Astrocyte of the cerebellum (primary cell): ENCODE measurements around the gene PRKG1.

Experiments
- DNase-seq: peaks from one replicate; pipeline ENCODE4 v3.0.0-alpha.2; 2011; ENCODE audit warnings: low read depth
- H3K4me3 ChIP-seq: 2 replicates; pipeline ENCODE4 v1.5.1; 2011; ENCODE audit warnings: mild to moderate bottlenecking, low read depth, low read length, moderate library complexity
- in situ Hi-C: cut with HindIII; loops from 2 replicates; pipeline ENCODE4 v1.10.0; 2017; ENCODE audit warnings: low sequenced_read_pairs
- TF ChIP-seq, protein P1 (sequence below): IDR thresholded peaks from 2 replicates; pipeline ENCODE4 v1.5.1; 2012; ENCODE audit warnings: low read length, low read depth, moderate library complexity, mild to moderate bottlenecking; ENCODE audit errors: missing control alignments

The PRKG1 gene

DNA sequence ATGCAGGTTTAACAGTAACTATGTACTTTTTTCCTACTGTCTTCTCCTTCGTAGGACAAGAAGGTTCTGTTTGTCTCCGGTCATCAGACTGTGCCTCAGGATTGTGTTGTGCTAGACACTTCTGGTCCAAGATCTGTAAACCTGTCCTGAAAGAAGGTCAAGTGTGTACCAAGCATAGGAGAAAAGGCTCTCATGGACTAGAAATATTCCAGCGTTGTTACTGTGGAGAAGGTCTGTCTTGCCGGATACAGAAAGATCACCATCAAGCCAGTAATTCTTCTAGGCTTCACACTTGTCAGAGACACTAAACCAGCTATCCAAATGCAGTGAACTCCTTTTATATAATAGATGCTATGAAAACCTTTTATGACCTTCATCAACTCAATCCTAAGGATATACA lies 1242.2 kb downstream of the PRKG1 start:
- in situ Hi-C loops: no loop called here
- DNase-seq: no peak
- TF ChIP-seq, protein P1, sequence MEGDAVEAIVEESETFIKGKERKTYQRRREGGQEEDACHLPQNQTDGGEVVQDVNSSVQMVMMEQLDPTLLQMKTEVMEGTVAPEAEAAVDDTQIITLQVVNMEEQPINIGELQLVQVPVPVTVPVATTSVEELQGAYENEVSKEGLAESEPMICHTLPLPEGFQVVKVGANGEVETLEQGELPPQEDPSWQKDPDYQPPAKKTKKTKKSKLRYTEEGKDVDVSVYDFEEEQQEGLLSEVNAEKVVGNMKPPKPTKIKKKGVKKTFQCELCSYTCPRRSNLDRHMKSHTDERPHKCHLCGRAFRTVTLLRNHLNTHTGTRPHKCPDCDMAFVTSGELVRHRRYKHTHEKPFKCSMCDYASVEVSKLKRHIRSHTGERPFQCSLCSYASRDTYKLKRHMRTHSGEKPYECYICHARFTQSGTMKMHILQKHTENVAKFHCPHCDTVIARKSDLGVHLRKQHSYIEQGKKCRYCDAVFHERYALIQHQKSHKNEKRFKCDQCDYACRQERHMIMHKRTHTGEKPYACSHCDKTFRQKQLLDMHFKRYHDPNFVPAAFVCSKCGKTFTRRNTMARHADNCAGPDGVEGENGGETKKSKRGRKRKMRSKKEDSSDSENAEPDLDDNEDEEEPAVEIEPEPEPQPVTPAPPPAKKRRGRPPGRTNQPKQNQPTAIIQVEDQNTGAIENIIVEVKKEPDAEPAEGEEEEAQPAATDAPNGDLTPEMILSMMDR: no peak
- H3K4me3 ChIP-seq: no peak overlapping the region

DNA sequence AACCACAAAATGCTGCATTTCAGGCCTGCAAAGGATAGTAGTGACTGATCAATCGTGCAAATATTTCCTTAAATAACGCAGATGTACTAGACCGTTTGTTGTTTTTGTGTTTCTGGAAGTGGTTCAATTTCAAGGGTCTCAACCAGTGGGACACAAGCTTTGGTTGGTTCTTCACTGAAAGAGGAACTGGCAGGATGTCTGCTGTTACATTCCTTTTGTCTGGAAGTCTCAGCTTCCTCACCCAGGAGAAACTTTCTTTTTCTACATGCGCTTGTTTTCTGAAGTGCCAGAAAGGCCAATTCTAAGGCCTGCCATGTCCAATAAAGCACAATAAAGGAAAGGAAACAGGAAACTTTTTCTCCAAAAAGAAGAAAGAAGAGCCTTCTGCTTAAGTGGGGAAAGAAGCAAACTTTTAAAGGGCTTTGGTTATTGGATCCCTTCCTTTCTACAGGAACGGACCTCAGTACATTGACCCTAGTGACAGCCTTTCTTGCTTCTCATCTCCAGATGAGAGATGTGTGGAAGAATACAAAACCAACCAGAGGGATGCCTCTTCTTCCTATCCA lies 1243.9 kb downstream of the PRKG1 start:
- H3K4me3 ChIP-seq: no peak overlapping the region
- TF ChIP-seq, protein P1: no peak
- no peak for DNase-seq
- in situ Hi-C loops: no loop called here

DNA sequence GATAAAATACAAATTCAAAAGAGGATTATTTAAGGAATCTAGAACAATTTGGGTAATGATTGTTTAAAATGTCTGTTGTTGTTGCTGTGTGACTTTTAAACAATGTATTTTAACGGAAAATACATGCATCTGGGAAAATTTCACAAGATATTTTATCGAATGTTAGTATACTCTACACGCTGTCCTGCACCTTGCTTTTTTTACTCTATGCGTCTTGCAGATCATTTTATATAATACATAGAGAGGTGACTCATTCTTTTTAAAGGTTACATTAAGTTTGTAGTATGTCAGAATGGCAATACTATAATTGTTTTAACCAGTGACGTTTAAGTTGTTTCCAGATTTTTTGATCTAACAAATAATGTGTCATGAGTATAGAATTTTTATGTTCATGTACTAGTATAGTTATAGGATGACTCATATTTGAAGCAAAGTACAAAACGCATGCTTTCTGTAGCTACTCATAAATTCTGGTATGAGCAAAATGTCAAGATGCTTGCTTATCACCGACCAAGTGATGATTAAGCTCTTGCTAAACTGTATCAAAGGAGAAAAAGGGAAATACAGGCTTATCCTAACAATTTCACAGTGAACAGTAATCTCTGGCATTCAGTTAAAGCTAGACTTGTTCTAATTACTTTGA lies 1244.7 kb downstream of the PRKG1 start:
- TF ChIP-seq, protein P1: no peak
- in situ Hi-C loops: no loop called here
- H3K4me3 ChIP-seq: no peak overlapping the region
- peak; percentile 74 for DNase-seq

DNA sequence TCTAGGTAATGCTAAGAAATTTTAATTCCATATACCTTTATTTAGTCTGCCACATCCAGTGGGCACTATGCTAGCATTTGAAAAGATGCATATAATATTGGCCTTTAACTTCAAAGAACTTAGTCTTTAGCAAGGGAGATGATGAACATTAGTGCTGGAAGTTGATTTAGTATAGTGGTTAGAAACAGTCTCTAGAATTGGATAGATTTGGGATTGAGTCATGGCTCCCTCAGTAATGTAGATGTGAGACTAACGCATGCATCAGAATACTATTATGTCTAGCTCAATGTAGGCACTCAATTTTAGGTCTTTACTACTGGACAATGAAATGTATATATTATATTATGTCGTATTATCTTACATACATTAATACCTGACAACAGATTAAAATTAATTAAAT lies 1245.6 kb downstream of the PRKG1 start:
- H3K4me3 ChIP-seq: no peak overlapping the region
- DNase-seq: no peak
- in situ Hi-C loops: no loop called here
- TF ChIP-seq, protein P1: no peak

DNA sequence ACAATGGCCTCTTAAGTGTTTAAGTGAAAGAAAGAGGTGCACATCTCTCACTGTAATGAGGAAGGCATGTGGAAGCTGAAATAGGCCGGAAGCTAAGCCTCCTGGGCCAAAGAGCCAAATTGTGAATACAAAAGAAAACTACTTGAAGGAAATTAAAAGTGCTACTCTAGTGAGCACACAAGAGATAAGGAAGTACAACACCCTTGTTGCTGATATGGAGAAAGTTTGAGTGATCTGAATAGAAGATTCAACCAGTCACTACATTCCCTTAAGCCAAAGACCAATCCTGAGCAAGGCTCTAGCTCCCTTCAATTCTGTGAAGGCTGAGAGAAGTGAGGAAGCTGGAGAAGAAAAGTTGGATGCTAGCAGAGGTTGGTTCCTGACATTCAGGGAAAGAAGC lies 1248.0 kb downstream of the PRKG1 start:
- TF ChIP-seq, protein P1: no peak
- in situ Hi-C loops: no loop called here
- DNase-seq: no peak
- H3K4me3 ChIP-seq: no peak overlapping the region

DNA sequence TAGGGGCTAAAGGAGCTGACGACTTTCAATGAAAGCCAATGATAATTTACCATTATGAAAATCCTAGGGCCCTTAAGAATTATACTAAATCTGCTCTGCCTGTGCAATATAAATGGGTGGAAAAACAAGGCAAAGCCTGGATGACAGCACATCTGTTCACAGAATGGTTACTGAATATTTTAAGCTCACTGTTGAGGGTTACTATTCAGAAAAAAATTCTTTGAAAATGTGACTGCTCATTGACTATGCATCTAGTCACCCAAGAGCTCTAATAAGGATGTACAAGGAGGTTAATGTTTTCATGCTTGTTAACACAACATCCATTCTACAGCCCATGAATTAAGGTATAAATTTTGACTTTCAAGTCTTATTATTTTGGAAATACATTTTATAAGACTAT lies 1248.6 kb downstream of the PRKG1 start:
- DNase-seq: no peak
- no peak overlapping the region for H3K4me3 ChIP-seq
- in situ Hi-C loops: no loop called here
- TF ChIP-seq, protein P1: no peak

DNA sequence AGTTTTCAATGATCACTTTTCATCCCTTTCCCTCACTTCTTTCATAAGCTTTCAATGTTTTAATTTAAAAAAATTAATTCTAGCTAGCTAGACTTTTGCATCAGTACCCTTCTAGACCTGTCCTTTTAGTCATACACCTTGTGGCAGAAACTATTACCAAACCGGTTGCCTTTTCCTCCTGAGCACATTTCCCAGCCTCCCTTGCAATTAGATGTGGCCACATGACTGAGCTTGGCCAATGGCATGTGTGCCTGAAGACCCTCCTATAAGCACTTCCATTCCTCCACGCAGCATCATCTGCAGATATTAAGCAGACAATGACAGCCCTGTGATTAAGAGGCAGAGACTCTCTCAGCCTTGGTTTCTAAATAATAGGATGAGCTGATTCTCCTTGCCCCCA lies 1252.1 kb downstream of the PRKG1 start:
- DNase-seq: no peak
- TF ChIP-seq, protein P1: no peak

More for the DNA sequence above, 1252.1 kb downstream of the PRKG1 start:
- H3K4me3 ChIP-seq: no peak overlapping the region
- in situ Hi-C loops: no loop called here
